NCI-H524 (cell line): ENCODE data around the gene IGFBP3.

ENCODE experiments used
- DNase-seq, 2 experiments: peaks; one replicate each; lab custom pipeline; 2025; lab: John Stamatoyannopoulos, UW

IGFBP3 gene

DNA sequence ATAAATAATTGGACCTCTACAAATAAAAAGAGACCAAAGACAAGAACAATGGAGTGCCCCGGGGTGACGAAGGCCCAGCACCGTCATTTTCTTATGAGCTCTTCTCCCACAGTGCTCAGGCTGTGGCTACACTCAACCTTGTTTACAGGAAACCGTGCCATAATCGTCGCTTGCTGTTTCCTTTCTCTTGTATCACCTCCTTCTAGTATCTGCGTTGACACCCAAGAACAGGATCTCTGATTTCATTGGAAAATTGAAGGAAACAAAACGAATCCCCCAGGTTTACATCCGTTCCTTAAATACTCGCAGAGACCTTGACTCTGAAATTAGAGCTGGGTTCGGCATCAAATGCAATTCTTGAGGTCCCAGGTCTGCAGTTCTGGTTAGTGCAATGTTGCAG is 1.7 kb upstream of the IGFBP3 start:
- DNase-seq, result peak in 1 of 2 experiments; percentile 39

DNA sequence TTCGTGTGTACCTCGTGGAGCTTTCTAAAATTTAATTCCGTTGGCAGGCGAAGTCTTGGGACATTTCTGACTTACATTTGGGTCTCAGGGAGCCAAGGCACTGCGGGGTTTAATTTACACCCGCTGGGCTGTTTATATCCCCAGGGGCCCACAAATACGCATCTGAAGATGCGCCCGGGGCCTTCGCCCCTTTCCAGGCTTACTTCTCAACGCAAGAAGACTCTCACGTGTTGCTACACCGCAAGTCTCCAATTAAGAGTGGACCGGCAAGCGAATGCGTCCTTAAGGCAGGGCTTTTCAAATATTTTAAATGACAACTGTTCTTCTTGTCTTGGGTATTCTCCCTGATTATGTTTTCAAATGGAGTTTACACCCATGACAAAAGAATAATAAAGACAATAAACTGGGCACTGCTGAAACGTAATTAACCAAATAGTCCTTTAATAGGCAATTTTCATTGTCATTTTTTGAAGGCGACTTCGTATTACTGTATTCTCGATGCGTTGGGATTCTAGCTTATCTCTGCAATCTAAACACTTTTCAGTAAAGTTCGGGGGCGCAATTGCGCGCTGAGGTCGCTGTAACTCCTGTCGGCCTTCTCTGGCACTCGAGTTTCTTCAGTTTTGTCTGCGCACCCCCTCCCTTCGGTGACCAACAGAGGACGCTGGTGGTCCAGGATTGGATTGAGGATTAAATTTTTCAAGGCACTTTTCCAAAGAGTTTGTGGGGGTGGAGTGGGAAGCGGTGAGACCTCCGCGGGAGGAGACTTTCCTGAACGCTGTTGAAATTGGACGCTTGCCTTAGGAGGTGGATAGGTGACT is 837 bp upstream of the IGFBP3 start:
- peak; percentile 60 to 89 for DNase-seq

DNA sequence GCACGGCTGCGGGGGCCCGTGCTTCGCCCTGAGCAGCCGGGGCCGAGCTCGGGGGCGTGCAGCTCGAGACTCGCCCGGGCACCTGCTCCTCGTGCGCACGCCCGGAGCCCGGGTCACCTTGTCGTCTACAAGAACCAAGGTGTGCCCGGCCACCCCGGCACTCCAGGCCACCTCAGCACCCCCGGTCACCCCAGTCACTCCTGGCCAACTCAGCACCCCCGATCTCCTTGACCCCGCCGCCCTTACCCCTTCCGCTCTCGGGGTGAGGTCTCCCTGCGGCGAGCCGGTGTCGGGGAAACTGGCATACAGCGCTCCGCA is 268 bp upstream of the IGFBP3 start:
- DNase-seq, result peak in 1 of 2 experiments; percentile 55

DNA sequence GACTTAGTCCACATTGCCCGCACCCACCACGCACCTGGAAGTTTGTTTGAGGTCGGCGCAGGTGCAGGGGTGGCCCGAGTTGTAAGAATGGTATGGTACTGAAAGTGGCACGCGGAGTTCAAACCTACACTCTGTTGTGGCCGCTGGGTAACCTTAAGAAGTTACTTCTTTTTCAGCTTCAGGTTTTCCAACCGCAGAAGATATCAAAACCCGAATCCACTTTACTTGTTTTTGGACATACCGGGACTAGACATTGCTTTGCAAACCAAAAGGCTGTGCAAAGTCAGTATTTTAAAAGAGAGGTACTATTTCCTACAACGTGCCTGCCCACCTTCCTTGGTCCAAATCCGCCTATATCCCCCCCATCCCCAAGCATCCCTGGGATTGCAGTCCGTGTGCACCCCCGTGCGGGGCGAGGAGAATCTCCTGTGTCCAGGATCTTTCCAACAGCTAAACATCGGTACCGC is 1.0 kb downstream of the IGFBP3 start:
- DNase-seq, result no peak

DNA sequence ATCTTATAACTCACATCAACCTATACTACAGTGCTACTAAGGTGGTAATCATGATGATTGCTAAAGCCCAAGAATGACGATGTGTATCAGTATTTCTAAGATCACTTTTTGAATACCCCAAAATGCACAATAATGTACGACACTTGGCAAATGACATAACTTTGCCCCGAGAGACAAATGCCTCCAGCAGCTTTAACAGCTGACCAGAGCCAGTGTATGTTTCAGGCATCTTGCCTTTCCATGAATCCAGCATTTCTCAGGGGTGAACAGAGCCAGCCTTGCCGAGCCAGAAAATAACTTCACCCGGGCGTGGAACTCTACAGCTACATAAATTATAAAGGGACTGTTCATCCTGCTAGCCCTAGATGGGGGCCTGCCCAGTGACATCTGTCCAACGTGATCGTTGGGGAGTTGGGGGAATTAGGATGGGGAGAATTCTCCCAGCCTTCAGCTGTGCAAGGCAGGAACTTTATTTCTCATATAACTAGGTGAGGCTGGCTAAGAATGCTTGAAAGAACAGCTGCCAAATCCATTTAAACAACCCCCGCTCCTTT is 1.8 kb downstream of the IGFBP3 start:
- peak; percentile 20 to 68 for DNase-seq

DNA sequence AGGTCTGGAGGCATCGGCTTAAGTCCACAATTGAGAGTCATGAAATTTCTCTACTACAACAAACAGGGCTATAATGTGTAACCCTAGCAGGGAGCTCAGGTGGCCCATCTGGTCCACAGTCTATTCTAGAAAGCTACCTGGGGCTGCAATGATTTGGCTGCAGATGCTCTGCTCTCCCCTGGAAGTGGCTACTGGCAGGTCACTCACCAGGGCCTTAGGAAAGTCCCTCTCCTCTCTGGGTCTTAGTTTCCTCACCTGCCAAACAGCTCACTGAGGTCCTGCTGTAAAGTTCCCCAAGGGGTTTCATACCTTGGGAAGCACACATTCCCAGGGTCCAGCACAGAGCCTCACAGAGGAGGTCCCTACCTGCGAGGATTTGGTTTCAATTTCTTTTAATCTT is 2.5 kb downstream of the IGFBP3 start:
- DNase-seq, result no peak

DNA sequence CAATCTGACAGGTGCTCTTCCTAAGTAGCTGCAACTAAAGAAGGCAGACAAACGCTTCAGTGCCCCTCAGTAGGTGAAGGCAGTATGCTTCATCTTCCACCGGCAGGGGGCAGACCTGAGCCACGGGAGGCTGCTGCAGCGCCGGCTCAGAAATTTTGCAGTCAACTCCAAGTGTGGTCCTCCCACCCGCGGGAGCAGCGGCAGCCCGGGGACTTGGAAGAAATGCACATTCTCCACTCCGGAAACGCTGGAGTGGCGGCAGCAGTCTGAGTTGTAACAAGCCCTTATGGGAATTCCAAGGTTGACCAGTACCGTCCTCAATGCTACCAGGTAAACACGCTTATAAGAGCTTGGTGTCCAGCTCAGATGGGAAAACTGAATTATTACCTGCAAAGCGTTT is 3.4 kb downstream of the IGFBP3 start:
- peak; percentile 47 to 70 for DNase-seq

DNA sequence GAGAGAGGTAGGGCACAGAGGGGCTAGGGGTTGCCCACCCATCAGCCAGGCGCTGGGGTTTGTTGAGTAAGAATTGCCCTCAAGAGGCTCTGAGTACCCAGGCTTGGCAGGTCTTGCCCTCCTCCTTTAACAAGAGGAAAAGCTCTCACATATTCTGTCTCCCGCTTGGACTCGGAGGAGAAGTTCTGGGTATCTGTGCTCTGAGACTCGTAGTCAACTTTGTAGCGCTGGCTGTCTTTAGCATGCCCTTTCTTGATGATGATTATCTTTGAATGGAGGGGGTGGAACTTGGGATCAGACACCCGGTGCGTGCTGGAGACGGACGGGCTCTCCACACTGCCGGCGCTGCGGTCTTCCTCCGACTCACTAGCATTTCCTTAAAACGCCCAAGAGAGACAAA is 4.0 kb downstream of the IGFBP3 start:
- DNase-seq, result no peak

DNA sequence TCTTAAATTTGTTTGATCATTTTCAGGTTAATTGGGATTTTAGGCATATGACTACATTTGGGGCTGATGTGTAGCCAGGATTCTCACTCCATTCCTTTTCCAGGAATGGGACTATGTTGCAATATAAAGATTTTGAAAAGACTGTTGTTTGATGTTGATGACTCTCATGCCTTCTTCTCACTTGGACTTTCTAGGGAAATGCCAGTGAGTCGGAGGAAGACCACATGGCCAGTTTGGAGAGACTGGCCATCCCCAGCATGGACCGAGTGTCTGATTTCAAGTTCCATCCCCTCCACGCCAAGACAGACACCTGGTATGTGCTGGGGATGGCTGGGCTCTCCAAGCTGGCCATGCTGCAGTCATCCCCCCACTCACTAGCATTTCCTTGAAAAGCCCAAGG is 5.5 kb downstream of the IGFBP3 start:
- no peak for DNase-seq

DNA sequence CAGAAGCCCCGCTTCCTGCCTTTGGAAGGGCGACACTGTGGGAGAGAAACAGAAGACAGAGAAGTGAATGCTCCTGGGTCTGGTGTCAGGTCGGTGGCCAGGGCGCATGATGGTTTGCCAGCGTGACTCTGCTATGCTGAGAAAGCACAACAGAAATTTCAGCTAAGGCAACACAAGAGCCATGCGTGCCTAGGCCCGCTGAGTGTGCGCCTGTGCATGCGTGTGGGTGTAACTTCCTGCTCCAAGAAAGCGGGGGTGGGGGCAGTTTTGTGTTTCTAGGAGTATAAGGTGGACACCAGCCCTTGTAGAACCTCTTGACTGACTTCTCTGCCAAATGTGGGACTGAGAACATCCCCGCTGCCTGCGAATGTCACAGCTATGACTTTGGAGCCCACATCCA is 6.2 kb downstream of the IGFBP3 start:
- DNase-seq, result no peak

DNA sequence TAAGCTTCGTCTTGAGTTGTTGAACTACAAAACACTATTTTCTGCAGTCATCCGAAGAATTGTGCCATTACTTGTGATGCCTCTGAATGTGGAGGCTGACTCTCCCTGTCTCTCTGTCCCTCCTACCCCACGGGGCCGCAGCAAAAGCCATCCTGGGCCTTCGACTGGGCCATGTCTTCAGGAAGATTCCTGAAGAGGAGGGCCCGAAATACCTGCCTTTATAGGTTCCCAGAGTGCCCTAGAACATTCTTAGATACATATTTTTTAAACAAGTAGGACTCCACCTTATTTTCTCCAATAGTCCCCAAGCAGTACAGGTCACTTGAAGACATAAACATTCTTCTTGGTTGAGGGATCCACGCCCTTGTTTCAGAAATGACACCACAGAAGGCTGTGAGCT is 8.1 kb downstream of the IGFBP3 start:
- no peak for DNase-seq

DNA sequence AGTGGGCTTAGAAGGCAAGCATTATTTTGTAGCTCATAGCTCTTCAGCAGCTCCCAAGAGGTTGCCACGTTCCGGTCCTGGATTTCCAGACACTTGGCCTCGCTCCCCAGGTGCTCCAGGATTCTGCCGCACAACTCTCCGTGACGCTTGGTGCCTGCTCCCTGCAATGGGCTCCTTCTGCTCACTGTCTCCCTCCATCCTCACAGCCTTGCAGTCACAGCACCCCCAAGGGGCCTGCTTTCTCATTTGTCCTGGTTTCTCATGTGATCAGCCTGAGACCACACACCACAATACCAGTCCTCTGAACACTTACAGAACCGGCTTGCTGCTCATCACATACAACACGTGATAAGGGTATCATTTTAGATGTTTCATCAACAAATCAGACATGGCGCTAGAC is 9.8 kb downstream of the IGFBP3 start:
- DNase-seq, result no peak

DNA sequence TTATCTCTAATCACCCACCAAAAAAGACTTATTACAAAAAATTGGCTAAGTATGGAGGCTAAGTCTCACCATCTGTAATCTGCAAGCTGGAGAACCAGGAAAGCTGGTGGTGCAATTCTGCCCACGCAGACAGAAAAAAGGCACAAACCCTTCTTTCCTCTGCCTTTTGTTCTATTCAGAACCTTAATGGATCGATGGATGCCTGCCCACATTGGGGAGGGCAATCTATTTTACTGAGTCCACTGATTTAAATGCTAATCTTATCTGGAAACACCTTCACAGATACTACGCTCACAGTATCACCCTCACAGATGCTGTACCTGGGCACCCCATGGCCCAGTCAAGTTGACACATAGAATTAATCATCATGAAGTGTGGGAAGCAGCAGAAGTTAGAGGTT is 10.2 kb downstream of the IGFBP3 start:
- no peak for DNase-seq

DNA sequence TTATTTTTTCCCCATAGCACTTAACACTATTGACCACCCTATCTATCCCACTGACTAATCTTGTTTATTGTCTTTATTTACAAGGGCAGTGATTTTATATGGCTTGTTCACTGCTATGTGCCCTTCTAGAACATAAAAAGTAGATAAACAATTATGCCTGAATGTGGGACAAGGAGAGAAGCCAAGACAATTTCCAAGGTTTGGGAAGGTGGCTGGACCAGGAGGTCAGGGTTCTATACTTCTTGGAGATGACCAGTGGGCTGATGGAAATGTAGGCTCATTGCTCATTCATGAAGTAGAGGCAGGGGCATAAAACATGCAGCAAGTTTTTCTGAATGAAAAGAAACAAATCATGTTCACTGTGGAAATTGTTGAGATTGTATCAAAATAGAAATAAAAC is 11.5 kb downstream of the IGFBP3 start:
- no peak for DNase-seq

DNA sequence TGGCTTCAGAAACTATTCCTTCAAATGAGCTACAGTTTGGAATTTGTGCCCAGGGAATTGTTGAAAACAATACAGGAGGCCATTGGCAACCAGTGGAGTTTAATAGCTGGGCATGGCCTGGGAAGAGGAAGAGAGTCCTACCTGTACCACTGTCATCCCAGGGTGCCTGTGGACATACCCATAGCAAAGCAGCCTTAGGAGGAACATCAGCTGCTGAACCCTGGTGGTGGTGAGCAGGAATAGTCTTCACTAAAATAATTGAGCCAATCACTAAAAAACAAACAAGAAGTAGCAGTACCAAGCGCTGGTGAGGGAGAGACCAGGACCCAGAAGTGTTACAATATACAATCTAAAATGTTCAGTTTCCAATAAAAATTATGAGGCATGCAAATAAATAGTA is 18.3 kb downstream of the IGFBP3 start:
- DNase-seq, result no peak

DNA sequence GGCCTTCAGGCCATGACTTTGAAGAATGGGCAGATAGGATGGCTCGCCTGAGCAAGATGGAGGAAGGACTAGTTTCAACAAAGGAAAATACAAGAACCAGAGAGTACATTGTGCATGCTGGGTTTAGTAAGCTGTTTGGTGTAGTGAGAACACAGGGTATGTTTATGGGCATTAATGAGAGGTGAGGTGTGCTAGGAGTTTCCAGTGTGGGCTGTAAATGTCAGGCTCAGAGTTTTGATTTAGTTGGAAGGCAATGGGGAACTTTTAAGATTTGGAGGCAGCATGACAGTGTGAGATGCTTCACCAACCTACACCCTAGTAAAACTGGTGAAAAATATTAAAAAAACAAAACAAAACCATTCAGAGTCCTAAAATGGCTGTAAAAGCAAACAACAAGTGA is 19.5 kb downstream of the IGFBP3 start:
- DNase-seq, result no peak

DNA sequence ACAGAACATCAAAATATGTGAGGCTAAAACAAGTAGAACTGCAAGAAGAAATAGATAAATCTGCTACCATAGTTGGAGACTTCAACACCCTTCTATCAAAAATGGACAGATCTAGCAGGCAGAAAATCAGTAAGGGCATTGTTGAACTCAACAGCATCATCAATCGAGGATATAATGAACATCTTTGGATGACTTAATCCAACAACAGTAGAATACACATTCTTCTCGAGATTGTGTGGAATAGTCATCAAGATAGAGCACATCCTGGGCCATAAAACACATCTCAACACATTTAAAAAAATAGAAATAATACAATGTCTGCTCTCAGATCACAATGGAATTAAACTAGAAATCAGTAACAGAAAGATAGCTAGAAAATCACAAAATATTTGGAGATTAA is 22.9 kb downstream of the IGFBP3 start:
- no peak for DNase-seq

DNA sequence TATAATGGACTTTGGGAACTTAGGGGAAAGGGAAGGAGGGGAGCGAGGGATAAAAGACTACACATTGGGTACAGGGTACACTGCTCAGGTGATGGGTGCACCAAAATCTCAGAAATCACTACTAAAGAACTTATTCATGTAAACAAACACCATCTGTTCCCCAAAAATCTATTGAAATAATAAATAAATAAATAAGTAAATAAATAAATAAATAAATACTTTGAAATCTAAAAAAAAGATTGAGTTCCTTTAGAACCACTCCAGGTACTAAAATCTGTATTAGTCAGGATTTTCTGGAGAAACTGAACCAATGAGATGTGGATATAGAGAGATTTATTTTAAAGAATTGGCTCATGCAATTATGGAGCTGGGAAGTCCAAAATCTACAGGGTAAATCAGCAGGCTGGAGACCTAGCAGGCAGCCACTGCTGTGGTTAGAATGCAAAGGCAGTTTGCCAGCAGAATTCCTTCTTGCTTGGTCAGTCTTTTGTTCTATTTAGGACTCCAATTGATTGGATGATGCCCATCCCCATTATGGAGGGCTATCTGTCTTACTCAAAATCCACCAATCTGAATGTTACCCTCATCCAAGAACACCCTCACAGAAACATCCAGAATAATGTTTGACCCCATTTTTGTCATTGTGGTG is 23.9 kb downstream of the IGFBP3 start:
- no peak for DNase-seq

DNA sequence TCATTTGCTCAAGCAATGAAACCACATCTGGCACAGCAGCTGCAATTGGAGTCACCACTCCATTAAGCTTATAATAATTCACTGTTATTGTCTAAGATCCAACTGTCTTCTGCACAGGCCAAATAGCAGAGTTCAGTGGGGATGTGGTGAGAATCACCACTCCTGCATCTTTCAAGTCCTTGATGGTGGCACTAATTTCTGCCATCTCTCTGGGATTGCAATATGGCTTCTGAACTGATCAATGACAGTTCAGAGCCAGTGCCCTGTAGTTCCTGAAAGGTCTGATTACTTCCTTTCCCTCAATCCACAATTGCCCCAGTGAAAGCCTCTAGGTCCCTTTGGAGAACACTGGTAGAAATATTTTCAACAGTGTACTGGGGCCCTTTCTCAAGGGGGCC is 26.4 kb downstream of the IGFBP3 start:
- no peak for DNase-seq

DNA sequence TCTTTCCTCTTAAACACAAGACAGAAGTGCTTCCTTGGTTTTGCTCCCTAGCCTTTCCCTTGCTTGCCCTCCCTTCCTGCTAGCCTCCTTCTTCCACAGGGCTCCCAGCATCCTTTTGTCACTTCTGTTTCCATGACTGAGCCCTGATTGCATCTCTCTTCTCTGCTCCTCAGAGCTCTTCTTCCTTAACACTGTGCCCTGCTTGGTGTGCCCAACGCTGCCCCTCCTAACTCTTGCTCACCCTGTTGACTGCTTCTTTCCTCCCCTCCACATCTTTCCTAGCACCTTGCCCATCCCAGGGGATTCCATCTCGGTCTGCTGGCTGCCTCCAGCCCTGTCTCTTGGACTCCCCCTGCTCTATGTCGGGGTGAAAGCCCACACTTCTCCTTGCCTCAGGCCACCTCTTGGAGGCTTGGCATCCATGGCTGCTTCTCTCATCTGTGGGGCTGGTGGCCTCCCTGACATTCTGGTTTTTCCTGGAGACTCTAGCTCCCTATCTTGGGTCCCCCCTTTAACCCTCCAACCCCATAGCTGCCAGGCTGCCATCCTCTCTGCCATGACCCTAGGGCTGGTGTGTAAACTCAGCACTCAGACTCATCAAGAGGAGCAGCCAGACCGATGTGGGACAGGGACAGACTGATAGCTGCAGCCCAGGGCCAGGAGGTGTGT is 26.9 kb downstream of the IGFBP3 start:
- no peak for DNase-seq

DNA sequence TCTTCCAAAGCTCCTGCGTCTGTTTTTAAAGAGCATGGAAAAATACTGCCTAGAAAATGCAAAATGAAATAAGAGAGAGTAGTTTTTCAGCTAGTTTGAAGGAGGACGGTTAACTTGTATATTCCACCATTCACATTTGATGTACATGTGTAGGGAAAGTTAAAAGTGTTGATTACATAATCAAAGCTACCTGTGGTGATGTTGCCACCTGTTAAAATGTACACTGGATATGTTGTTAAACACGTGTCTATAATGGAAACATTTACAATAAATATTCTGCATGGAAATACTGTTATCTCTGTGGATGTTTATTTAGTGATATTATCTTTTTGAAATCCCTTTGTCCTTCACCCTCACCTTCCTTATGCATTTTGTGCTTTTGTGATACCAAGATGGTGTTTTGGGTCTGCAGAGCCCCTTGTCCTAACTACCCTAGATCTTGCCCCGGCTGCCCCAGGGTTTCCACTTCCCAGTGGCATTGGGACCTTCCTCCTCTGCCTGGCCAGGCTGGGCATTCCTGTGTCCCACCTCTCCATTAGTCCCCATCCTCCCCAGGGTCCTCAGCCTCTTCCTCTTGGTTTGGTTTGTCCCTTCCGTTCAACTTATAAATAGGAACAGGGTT is 27.6 kb downstream of the IGFBP3 start:
- no peak for DNase-seq

DNA sequence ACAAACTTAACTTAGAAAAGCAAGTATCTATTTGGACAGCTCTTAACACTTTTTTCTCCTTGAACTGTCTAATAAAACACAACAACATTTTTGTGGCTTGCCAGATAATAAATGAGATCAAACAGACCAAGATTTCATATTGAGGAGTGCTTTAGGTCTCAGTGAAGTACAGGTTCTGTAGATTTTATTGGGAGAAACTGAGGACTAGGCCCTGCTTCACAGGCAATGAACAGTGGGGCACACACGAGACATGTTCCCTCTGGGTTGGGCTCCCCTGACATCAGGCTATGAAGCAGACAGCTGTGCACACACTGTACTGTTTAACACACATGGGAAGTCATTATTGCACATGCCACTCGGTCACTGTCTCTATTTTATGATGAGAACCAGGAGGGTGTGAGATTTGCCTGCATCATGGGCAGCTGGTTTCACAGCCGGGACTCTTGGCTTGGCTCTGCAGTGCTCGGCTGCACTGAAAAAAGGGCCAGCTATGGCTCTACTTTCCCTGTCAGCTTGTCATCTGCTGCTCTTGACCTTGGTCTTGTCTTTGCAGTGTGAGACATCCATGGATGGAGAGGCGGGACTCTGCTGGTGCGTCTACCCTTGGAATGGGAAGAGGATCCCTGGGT is 28.6 kb downstream of the IGFBP3 start:
- no peak for DNase-seq
